Right cardiac atrium (tissue), 5 donors: ENCODE data around the gene CBLC. TPM values are rescaled to one million over a fixed set of nuclear protein-coding genes. Genes with fewer than 3 reads are reported as not detected.

Experiments used
- ATAC-seq, 2 donors: fragments of 200-7000 bp; cut with Tn5 transposase; one replicate each; pipeline versions ENCODE4 v1.8.0 to v1.9.1; 2020; ENCODE audit warnings: moderate library complexity in 2 of 2, mild to moderate bottlenecking in 1 of 2
- DNase-seq, 3 donors: peaks; one replicate each; pipeline ENCODE4 v3.0.0-alpha.2; 2020
- H3K27ac ChIP-seq: one replicate; pipeline ENCODE4 v1.5.1; 2013; ENCODE audit warnings: mild to moderate bottlenecking, low read length, control low read depth, moderate library complexity
- H3K27me3 ChIP-seq: one replicate; pipeline ENCODE4 v1.6.1; 2013; ENCODE audit not compliant: control insufficient read depth, insufficient read depth
- H3K4me1 ChIP-seq: one replicate; pipeline ENCODE4 v1.6.1; 2013; ENCODE audit warnings: low read length; ENCODE audit not compliant: control insufficient read depth, insufficient read depth
- H3K4me3 ChIP-seq: one replicate; pipeline ENCODE4 v1.5.1; 2013; ENCODE audit warnings: low read length, control low read depth
- H3K9me3 ChIP-seq: one replicate; pipeline ENCODE4 v1.6.1; 2013; ENCODE audit warnings: low read length; ENCODE audit not compliant: control insufficient read depth
- WGBS: extraction: QIAGEN DNeasy Blood & Tissue Kit; methylation state at CpG from one replicate; pipeline ENCODE4 v1.1.7; 2013; 5-methylcytosine and 5-hydroxymethylcytosine counted together
- intact Hi-C, 4 donors: fragments of 100-400 bp; cut with DNase I; formaldehyde crosslinking; loops; one replicate each; pipeline versions ENCODE4 v1.11.0 to v1.14.0; 2022 to 2023
- polyA plus RNA-seq: library from polyadenylated mRNA; stranded (reverse); fragments of 200-250 nt; gene quantifications from one replicate; pipeline ENCODE4 v1.2.3, GENCODE V29; 2013
- total RNA-seq, 4 donors: library from RNA; stranded (reverse); fragmentation: NEBNext Ultra II Directional; extraction: Animal tissue kit (Norgen Biotek cat#: 25700); gene quantifications; one replicate each; pipeline ENCODE4 v1.2.1, GENCODE V29; 2021
- donor health status: healthy with polysubstance abuse.
- donor health status: DM: no; HTN: yes; CAD: no.
- donor health status: DM: no; HTN: no; CAD: no.
- donor health status: DM: no; HTN: yes; CAD: no; lungs with severe emphysema.
- donor health status: DM: yes; HTN: yes; CAD: no.

The CBLC gene
- total and polyA plus RNA-seq, 5 donors = not detected

- Histone ChIP-seq H3K27me3 (no peaks in the 10 kb centered on the region), H3K4me1 (peaks cover 2% of the 10 kb centered on the region), H3K27ac (no peak overlapping the region), H3K4me3 (no peak overlapping the region), H3K9me3 (no peaks in the 10 kb centered on the region)
- WGBS = 87% methylated on average over 13 of the region's 13 CpGs
- ATAC-seq (no peak), DNase-seq (no peak)
- intact Hi-C loops = loop anchor here in 2 of 4 donors (5.0 kb wide), 1 partner anchor 39 kb away; no protein-coding TSS in a partner anchor
Observed at GRCh38 chr19:44803442-44804428, 26.0 kb downstream of the CBLC start.

- peaks cover 4% of the 10 kb centered on the region for H3K4me1 ChIP-seq
- ATAC-seq (no peak), DNase-seq (peak in 1 of 3 donors; percentile 21)
- H3K9me3 ChIP-seq = no peaks in the 10 kb centered on the region
- no peak overlapping the region for H3K27ac ChIP-seq
- no peak overlapping the region for H3K4me3 ChIP-seq
- intact Hi-C loops = loop anchor here in 1 of 4 donors (5.0 kb wide), 1 partner anchor 36 kb away; no protein-coding TSS in a partner anchor
- WGBS = 76% methylated on average over 7 of the region's 7 CpGs
- H3K27me3 ChIP-seq = no peaks in the 10 kb centered on the region
Observed at GRCh38 chr19:44806291-44806690, 28.6 kb downstream of the CBLC start.

- no peaks in the 10 kb centered on the region for H3K9me3 ChIP-seq
- ATAC-seq = no peak
- peak in 2 of 3 donors; percentile 28 to 37 for DNase-seq
- no peak overlapping the region for H3K27ac ChIP-seq
- H3K27me3 ChIP-seq = no peaks in the 10 kb centered on the region
- H3K4me3 ChIP-seq = no peak overlapping the region
- whole genome bisulfite sequencing = 75% methylated on average over 5 of the region's 5 CpGs
- intact Hi-C loops = loop anchor here in 1 of 4 donors (5.0 kb wide), 1 partner anchor 35 kb away; no protein-coding TSS in a partner anchor
- peaks cover 4% of the 10 kb centered on the region for H3K4me1 ChIP-seq
Observed at GRCh38 chr19:44807162-44807561, 29.5 kb downstream of the CBLC start.

GRCh38 chr19:44807652-44808462, 30.2 kb downstream of the CBLC start:
- WGBS = 20% methylated on average over 14 of the region's 14 CpGs
- peak; percentile 64 to 72 for ATAC-seq
- H3K4me3 ChIP-seq = no peak overlapping the region
- H3K27ac ChIP-seq = peak overlapping the region; percentile 14
- intact Hi-C loops = loop anchor here in 1 of 4 donors (5.0 kb wide), 1 partner anchor 34 kb away; no protein-coding TSS in a partner anchor
- DNase-seq = peak in 2 of 3 donors; percentile 65 to 67
- peaks cover 4% of the 10 kb centered on the region for H3K4me1 ChIP-seq
- H3K9me3 ChIP-seq = no peaks in the 10 kb centered on the region
- no peaks in the 10 kb centered on the region for H3K27me3 ChIP-seq

GRCh38 chr19:44808463-44809371, 31.0 kb downstream of the CBLC start, which contains the start of gene BCAM:
TSS of gene BCAM (plus strand) at chr19:44809103. CDS start at chr19:44809125, 22 bp downstream.
- peaks cover 4% of the 10 kb centered on the region for H3K4me1 ChIP-seq
- H3K27me3 ChIP-seq = no peaks in the 10 kb centered on the region
- no peaks in the 10 kb centered on the region for H3K9me3 ChIP-seq
- 1% methylated on average over 59 of the region's 59 CpGs for WGBS
- peak within 1 kb of the TSS; percentile 67 for H3K27ac ChIP-seq
- peak within 1 kb of the TSS; percentile 66 for H3K4me3 ChIP-seq
- DNase-seq (peak; percentile 84 to 96 (median 95)), ATAC-seq (peak; percentile 89 to 94)
- intact Hi-C loops = loop anchor here in 1 of 4 donors (5.0 kb wide), 1 partner anchor 34 kb away; no protein-coding TSS in a partner anchor

- peak in 2 of 3 donors; percentile 31 to 36 for DNase-seq
- no peaks in the 10 kb centered on the region for H3K27me3 ChIP-seq
- peak overlapping the region; percentile 66 for H3K4me3 ChIP-seq
- 34% methylated on average over 7 of the region's 7 CpGs for WGBS
- ATAC-seq = peak; percentile 20 to 25
- intact Hi-C loops = loop anchor here in 1 of 4 donors (5.0 kb wide), 1 partner anchor 33 kb away; no protein-coding TSS in a partner anchor
- H3K27ac ChIP-seq = peak overlapping the region; percentile 46
- H3K4me1 ChIP-seq = peaks cover 4% of the 10 kb centered on the region
- no peaks in the 10 kb centered on the region for H3K9me3 ChIP-seq
Observed at GRCh38 chr19:44809577-44810233, 32.0 kb downstream of the CBLC start.

GRCh38 chr19:44810234-44811121, 32.8 kb downstream of the CBLC start:
- peak in 2 of 3 donors; percentile 25 to 28 for DNase-seq
- Histone ChIP-seq H3K9me3 (no peaks in the 10 kb centered on the region), H3K27me3 (no peaks in the 10 kb centered on the region), H3K4me3 (peak overlapping the region; percentile 66), H3K4me1 (peaks cover 4% of the 10 kb centered on the region), H3K27ac (no peak overlapping the region)
- intact Hi-C loops = no loop called here
- WGBS = 66% methylated on average over 13 of the region's 13 CpGs
- no peak for ATAC-seq

- ATAC-seq (no peak), DNase-seq (peak in 1 of 3 donors; percentile 11)
- intact Hi-C loops = no loop called here
- Histone ChIP-seq H3K27ac (no peak overlapping the region), H3K27me3 (no peaks in the 10 kb centered on the region), H3K9me3 (no peaks in the 10 kb centered on the region), H3K4me1 (peaks cover 4% of the 10 kb centered on the region), H3K4me3 (no peak overlapping the region)
- 91% methylated on average over 7 of the region's 7 CpGs for WGBS
Observed at GRCh38 chr19:44811122-44811419, 33.4 kb downstream of the CBLC start.

GRCh38 chr19:44812142-44812718, 34.5 kb downstream of the CBLC start:
- 89% methylated on average over 28 of the region's 28 CpGs for WGBS
- no peak for ATAC-seq
- no peak overlapping the region for H3K27ac ChIP-seq

More at GRCh38 chr19:44812142-44812718, 34.5 kb downstream of the CBLC start:
- intact Hi-C loops = no loop called here
- H3K4me1 ChIP-seq = peaks cover 4% of the 10 kb centered on the region
- H3K4me3 ChIP-seq = no peak overlapping the region
- DNase-seq = peak in 1 of 3 donors; percentile 13
- no peaks in the 10 kb centered on the region for H3K27me3 ChIP-seq
- H3K9me3 ChIP-seq = no peaks in the 10 kb centered on the region
